NOMO-1 treated with DMSO at 0.1 percent for 48 hours (cell line): ENCODE measurements around the gene BRINP2.
"Not testable (repeated sequence)": the region's sequence is repeated elsewhere in the genome, so short reads cannot be mapped to it uniquely, and the experiment has no call there.

Experiments
- DNase-seq: peaks from one replicate; lab custom pipeline; 2025; ENCODE audit not compliant: unreplicated experiment; lab: John Stamatoyannopoulos, UW

The BRINP2 gene

GRCh38 chr1:177310326-177310725 lies 139.6 kb downstream of the BRINP2 start:
- no peak for DNase-seq

DNA sequence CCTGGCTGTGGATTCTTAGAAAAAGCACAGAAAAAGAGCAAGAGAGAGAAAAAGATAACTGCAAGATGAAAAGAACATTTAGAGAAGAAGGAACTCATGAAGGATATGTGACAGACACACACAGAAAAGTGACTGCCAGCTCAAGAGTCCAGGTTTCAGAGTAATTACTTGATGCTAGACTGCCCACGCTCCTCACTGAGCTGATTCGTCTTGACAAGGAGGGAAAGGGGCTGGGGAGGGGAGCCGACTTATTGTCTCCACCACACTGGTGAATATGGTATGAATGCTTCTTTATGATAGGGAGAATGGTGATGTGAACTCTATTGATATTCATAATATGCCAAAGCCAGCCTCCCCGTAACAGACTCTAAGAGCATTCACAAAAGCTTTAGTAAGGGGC lies 140.4 kb downstream of the BRINP2 start:
- no peak for DNase-seq

GRCh38 chr1:177311586-177311985 lies 140.8 kb downstream of the BRINP2 start:
- DNase-seq = no peak

DNA sequence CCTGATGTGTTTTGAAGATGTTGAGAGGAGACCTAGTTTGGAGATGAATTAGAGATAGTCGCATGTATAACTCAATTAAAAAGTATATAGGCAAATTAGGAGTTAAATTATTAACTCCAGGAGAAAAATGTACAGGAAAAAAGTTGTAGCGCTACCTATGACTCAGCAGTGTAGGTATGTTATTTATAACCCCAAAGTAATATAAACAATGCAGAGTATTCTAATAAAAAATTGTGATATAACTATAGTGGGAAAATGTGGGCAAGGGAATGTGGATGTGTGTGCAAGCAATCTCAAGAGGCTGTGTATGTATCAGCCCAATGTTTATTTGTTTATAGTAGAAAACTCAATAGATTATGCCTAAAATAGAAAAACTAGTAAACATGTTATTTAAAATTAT lies 144.5 kb downstream of the BRINP2 start:
- no peak for DNase-seq

DNA sequence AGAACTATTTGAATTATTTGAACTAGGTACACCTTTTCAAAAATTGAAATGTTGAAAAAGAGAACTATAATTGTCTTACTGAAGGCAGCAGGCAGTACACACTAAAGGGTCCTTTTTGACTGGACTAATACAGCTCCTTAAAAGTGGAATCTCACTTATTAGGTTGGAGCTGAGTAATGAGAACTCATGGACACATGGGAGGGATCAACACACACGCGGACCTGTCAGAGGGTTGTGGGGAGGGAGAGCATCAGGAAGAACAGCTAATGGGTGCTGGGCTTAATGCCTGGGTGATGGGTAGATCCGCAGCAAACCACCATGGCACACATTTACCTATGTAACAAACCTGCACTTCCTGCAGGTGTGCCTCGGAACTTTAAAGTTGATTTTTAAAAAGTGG lies 145.0 kb downstream of the BRINP2 start:
- no peak for DNase-seq

- DNase-seq = not testable (repeated sequence)
Observed at GRCh38 chr1:177321434-177321833, 150.7 kb downstream of the BRINP2 start.

- no peak for DNase-seq
Observed at GRCh38 chr1:177328251-177328650, 157.5 kb downstream of the BRINP2 start.

GRCh38 chr1:177329871-177330270 lies 159.1 kb downstream of the BRINP2 start:
- no peak for DNase-seq
